GM12878 (cell line): ENCODE data around the gene CHST13. TPM values are rescaled to one million over a fixed set of nuclear protein-coding genes. Genes with fewer than 3 reads are reported as not detected.

Source experiments
- ATAC-seq: fragments of 200-7000 bp; cut with Tn5 transposase; 3 replicates; pipeline ENCODE4 v1.9.1; 2020; ENCODE audit warnings: mild to moderate bottlenecking, moderate library complexity
- BruUV-seq: library from RNA; stranded (reverse); fragments of 400-500 nt; replicated peaks from 2 replicates; lab custom pipeline; 2021; lab: Mats Ljungman, UMichigan
- CTCF ChIA-PET: fragments of 300-600 bp; sonication (Branson Sonifier 250); formaldehyde crosslinking; extraction: SDS; loops from one replicate; lab custom pipeline; 2021; ENCODE audit warnings: inconsistent platforms; lab: Yijun Ruan, JAX
- POLR2A ChIA-PET: fragments of 350-600 bp; formaldehyde crosslinking; extraction: SDS; loops from one replicate; lab custom pipeline; 2021; ENCODE audit warnings: inconsistent platforms; lab: Charles Lee
- RAD21 ChIA-PET: fragments of 300-600 bp; sonication (Branson Sonifier 250); formaldehyde crosslinking; loops from one replicate; lab custom pipeline; 2023; ENCODE audit warnings: antibody characterized with exemption; ENCODE audit not compliant: unreplicated experiment; lab: Charles Lee
- SMC1A ChIA-PET: fragments of 300-600 bp; sonication (Branson Sonifier 250); formaldehyde crosslinking; loops from one replicate; lab custom pipeline; 2023; ENCODE audit not compliant: unreplicated experiment, uncharacterized antibody; lab: Charles Lee
- DNase-seq: peaks from one replicate; pipeline ENCODE4 v3.0.0-alpha.2; 2011; ENCODE audit warnings: low read depth, low spot score
- FAIRE-seq: peaks from 3 replicates; lab custom pipeline; 2011; peaks lifted over from hg19 to GRCh38; lab: Jason Lieb, UNC
- H2AFZ ChIP-seq: 2 replicates; pipeline ENCODE4 v1.6.0; 2011; ENCODE audit warnings: low read depth, low read length, control low read depth; ENCODE audit not compliant: control insufficient read depth
- H3K27ac ChIP-seq: 2 replicates; pipeline ENCODE4 v1.5.1; 2011; ENCODE audit warnings: control low read depth; ENCODE audit not compliant: control insufficient read depth, insufficient read depth
- H3K27me3 ChIP-seq, 2 experiments: replicated peaks in 1 of 2; 2 replicates each; pipeline versions ENCODE4 v1.6.0 to v1.6.1; 2011; ENCODE audit warnings: low read length in 1 of 2; ENCODE audit not compliant: control insufficient read depth in 2 of 2, insufficient read depth in 2 of 2
- H3K36me3 ChIP-seq, 2 experiments: 2 replicates each; pipeline ENCODE4 v1.5.1; 2011; ENCODE audit warnings: low read length in 1 of 2; ENCODE audit not compliant: control insufficient read depth in 2 of 2, insufficient read depth in 2 of 2
- H3K4me1 ChIP-seq: 2 replicates; pipeline ENCODE4 v1.6.1; 2011; ENCODE audit warnings: mild to moderate bottlenecking, low read length, moderate library complexity, mixed read lengths; ENCODE audit not compliant: control insufficient read depth, insufficient read depth
- H3K4me2 ChIP-seq: 2 replicates; pipeline ENCODE4 v1.6.0; 2011; ENCODE audit warnings: control low read depth; ENCODE audit not compliant: control insufficient read depth, insufficient read depth
- H3K4me3 ChIP-seq: fragments of 200-600 bp; sonication (generic); 2 replicates; pipeline ENCODE4 v1.5.1; 2016
- H3K79me2 ChIP-seq: 2 replicates; pipeline ENCODE4 v1.6.0; 2011; ENCODE audit warnings: low read length; ENCODE audit not compliant: control insufficient read depth, insufficient read depth
- H3K9ac ChIP-seq: 2 replicates; pipeline ENCODE4 v1.8.0; 2011; ENCODE audit warnings: low read length, control low read depth, mixed read lengths; ENCODE audit not compliant: control insufficient read depth, insufficient read depth
- H3K9me3 ChIP-seq: replicated peaks from 3 replicates; pipeline ENCODE4 v1.5.1; 2011; ENCODE audit warnings: mild to moderate bottlenecking, low read length; ENCODE audit not compliant: control insufficient read depth, insufficient read depth
- H4K20me1 ChIP-seq: 2 replicates; pipeline ENCODE4 v1.6.0; 2011; ENCODE audit not compliant: control insufficient read depth, insufficient read depth
- ATF7 ChIP-seq: fragments of 450-650 bp; IDR thresholded peaks from 2 replicates; pipeline ENCODE4 v1.6.1; 2016; ENCODE audit warnings: low read depth, mild to moderate bottlenecking
- BCL11A ChIP-seq: IDR thresholded peaks from 2 replicates; pipeline ENCODE4 v1.6.1; 2011; ENCODE audit warnings: low read depth, low read length
- CBX3 ChIP-seq: fragments of 200-600 bp; sonication (generic); IDR thresholded peaks from 2 replicates; pipeline ENCODE4 v1.6.1; 2016; ENCODE audit warnings: low read depth, borderline replicate concordance
- CBX5 ChIP-seq: sonication (generic); IDR thresholded peaks from 2 replicates; pipeline ENCODE4 v1.6.1; 2016; ENCODE audit warnings: low read depth, moderate library complexity, mild to moderate bottlenecking, inconsistent platforms
- EP300 ChIP-seq, 2 experiments: fragments of 150-350 bp in 1 of 2; IDR thresholded peaks; 2 replicates each; pipeline ENCODE4 v1.6.1; 2011 to 2012; ENCODE audit warnings: low read depth in 2 of 2, low read length in 2 of 2, borderline replicate concordance in 1 of 2, improper control_type of control experiment in 1 of 2, inconsistent platforms in 1 of 2; ENCODE audit not compliant: control insufficient read depth in 1 of 2
- FOXK2 ChIP-seq: fragments of 450-650 bp; IDR thresholded peaks from 2 replicates; pipeline ENCODE4 v1.6.1; 2017; ENCODE audit warnings: mild to moderate bottlenecking, moderate library complexity
- FOXM1 ChIP-seq: IDR thresholded peaks from 2 replicates; pipeline ENCODE4 v1.6.1; 2012; ENCODE audit warnings: low read depth, mild to moderate bottlenecking, inconsistent platforms, low read length, moderate library complexity
- HCFC1 ChIP-seq: fragments of 150-350 bp; IDR thresholded peaks from 2 replicates; pipeline ENCODE4 v1.6.1; 2014; ENCODE audit warnings: low read length
- RELA ChIP-seq: fragments of 450-650 bp; IDR thresholded peaks from 2 replicates; pipeline ENCODE4 v1.8.0; 2014; ENCODE audit warnings: borderline replicate concordance; ENCODE audit not compliant: partially characterized antibody
- SIX5 ChIP-seq: IDR thresholded peaks from 2 replicates; pipeline ENCODE4 v1.6.1; 2011; ENCODE audit warnings: mild to moderate bottlenecking, low read depth, low read length, moderate library complexity; ENCODE audit not compliant: severe bottlenecking
- SREBF1 ChIP-seq: IDR thresholded peaks from 2 replicates; pipeline ENCODE4 v1.6.1; 2012; ENCODE audit warnings: mild to moderate bottlenecking, low read length
- WGBS: methylation state at CpG from one replicate; pipeline ENCODE4 v1.1.6; 2016; ENCODE audit warnings: low lambda C conversion rate; ENCODE audit not compliant: insufficient replicate concordance, insufficient coverage; ENCODE audit errors: missing lambda C conversion rate; 5-methylcytosine and 5-hydroxymethylcytosine counted together
- in situ Hi-C: fragments of 300-500 bp; cut with MboI; formaldehyde crosslinking; loops from 9 replicates; pipeline ENCODE4 v1.14.3; 2018; ENCODE audit warnings: mixed read lengths
- intact Hi-C: fragments of 100-400 bp; cut with micrococcal nuclease; formaldehyde crosslinking; loops from one replicate; pipeline ENCODE4 v1.14.2; 2022; ENCODE audit not compliant: unreplicated experiment
- polyA plus RNA-seq, 11 experiments: library from polyadenylated mRNA; depleted of rRNA in 4 of 11; unstranded in 6 of 11; stranded (reverse) in 5 of 11; fragments of >200 nt; fragmentation: Nextera tagmentation in 4 of 11; fragmentation: Illumina TruSeq in 1 of 11; extraction: Ambion mirVana in 4 of 11; extraction: Trizol in 1 of 11; gene quantifications; 1 replicate in 1 of 11; 2 replicates in 10 of 11; pipeline versions ENCODE4 v1.2.1 to v1.2.3, GENCODE V29; 2011 to 2016; ENCODE audit warnings: inconsistent platforms in 2 of 11, missing spikeins in 2 of 11, low read depth in 1 of 11
- total RNA-seq, 4 experiments: library from RNA; depleted of rRNA in 3 of 4; stranded (reverse); fragments of >200 nt in 3 of 4; fragmentation: Illumina TruSeq in 1 of 4; extraction: Trizol in 1 of 4; gene quantifications; 2 replicates each; pipeline versions ENCODE4 v1.2.1 to v1.2.3, GENCODE V29; 2013 to 2021
- TF ChIP-seq, protein P1 (sequence below): IDR thresholded peaks from 2 replicates; pipeline ENCODE4 v1.6.1; 2012; ENCODE audit warnings: low read depth, low read length, improper control_type of control experiment
- TF ChIP-seq, protein P2 (sequence below): fragments of 450-650 bp; IDR thresholded peaks from 2 replicates; pipeline ENCODE4 v1.6.1; 2017; ENCODE audit warnings: mild to moderate bottlenecking, low read depth, inconsistent platforms; ENCODE audit not compliant: poor library complexity, severe bottlenecking
- TF ChIP-seq, protein P3 (sequence below): IDR thresholded peaks from 2 replicates; pipeline ENCODE4 v1.6.1; 2012; ENCODE audit warnings: low read length, inconsistent platforms
- TF ChIP-seq, protein P4 (sequence below): fragments of 450-650 bp; formaldehyde crosslinking; IDR thresholded peaks from 2 replicates; pipeline ENCODE4 v1.4.0; 2022; ENCODE audit warnings: mild to moderate bottlenecking, moderate library complexity

Gene CHST13
- total and polyA plus RNA-seq, 10 of the 15 experiments (the other 5 are each of a cell fraction or from before 2014, with no cell fraction given): not detected

DNA sequence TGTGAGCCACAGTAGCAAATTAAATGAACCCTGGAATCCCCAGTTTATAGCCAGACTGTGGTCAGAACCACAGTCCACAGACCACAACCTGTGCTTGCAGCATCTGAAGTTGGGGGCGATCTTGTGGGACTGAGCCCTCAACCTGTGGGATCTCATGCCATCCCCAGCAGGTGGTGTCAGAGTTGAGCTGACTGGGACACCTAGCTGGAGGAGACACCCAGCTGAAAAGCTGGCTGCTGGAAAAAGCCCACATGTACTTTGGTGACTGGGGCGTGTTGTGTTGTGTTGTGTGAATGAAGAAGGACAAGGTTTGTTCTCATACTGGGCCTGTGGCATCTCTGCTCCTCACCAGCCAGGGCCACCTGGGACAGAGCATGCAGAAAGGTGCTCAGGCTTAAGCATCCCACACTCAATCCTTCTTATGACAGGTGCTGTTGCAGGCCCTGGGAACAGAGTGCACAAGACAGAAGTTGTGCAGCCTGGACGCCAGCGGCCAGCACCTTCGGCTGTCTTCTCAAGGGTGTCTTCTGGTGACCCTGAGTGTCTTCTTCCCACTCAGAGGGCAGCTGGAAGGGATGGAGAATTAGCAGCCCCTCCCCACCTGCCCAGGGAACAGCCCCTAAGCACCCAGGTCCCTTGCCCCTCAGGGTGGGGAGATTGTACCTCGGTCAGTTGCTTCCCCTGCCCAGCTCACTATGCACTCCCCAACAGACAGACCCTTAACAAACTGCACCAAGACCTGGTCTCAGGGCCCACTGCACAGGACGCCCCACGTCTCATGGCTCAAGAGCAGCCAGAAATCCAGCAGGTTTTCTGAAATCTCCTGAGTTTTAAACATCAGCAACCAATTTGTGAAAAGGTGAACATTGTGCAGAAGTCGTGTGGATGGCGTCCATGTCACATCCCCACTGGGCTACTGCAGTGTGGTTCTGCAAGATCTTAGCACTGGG is 4.2 kb upstream of the CHST13 start:
- CTCF ChIA-PET: interaction anchor here (0.8 kb wide), 1 partner anchor 9 kb away, joined by 3 read pairs; no protein-coding TSS in a partner anchor
- ATAC-seq: no peak
- TF ChIP-seq FOXM1: no peak
- no peak for TF ChIP-seq CBX3
- TF ChIP-seq EP300 (IDR thresholded peaks at IDR 0.05; ENCODE audit: borderline replicate concordance in 1 of 2, control insufficient read depth in 1 of 2, low read depth in 2 of 2, low read length in 2 of 2): no peak
- TF ChIP-seq, protein P1, sequence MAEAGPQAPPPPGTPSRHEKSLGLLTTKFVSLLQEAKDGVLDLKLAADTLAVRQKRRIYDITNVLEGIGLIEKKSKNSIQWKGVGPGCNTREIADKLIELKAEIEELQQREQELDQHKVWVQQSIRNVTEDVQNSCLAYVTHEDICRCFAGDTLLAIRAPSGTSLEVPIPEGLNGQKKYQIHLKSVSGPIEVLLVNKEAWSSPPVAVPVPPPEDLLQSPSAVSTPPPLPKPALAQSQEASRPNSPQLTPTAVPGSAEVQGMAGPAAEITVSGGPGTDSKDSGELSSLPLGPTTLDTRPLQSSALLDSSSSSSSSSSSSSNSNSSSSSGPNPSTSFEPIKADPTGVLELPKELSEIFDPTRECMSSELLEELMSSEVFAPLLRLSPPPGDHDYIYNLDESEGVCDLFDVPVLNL: no peak
- TF ChIP-seq, protein P2, sequence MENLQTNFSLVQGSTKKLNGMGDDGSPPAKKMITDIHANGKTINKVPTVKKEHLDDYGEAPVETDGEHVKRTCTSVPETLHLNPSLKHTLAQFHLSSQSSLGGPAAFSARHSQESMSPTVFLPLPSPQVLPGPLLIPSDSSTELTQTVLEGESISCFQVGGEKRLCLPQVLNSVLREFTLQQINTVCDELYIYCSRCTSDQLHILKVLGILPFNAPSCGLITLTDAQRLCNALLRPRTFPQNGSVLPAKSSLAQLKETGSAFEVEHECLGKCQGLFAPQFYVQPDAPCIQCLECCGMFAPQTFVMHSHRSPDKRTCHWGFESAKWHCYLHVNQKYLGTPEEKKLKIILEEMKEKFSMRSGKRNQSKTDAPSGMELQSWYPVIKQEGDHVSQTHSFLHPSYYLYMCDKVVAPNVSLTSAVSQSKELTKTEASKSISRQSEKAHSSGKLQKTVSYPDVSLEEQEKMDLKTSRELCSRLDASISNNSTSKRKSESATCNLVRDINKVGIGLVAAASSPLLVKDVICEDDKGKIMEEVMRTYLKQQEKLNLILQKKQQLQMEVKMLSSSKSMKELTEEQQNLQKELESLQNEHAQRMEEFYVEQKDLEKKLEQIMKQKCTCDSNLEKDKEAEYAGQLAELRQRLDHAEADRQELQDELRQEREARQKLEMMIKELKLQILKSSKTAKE: no peak
- TF ChIP-seq RELA: no peak
- TF ChIP-seq HCFC1: no peak
- no peak for TF ChIP-seq CBX5
- TF ChIP-seq FOXK2: no peak
- no peak for TF ChIP-seq BCL11A
- no peak for TF ChIP-seq SREBF1
- TF ChIP-seq, protein P3, sequence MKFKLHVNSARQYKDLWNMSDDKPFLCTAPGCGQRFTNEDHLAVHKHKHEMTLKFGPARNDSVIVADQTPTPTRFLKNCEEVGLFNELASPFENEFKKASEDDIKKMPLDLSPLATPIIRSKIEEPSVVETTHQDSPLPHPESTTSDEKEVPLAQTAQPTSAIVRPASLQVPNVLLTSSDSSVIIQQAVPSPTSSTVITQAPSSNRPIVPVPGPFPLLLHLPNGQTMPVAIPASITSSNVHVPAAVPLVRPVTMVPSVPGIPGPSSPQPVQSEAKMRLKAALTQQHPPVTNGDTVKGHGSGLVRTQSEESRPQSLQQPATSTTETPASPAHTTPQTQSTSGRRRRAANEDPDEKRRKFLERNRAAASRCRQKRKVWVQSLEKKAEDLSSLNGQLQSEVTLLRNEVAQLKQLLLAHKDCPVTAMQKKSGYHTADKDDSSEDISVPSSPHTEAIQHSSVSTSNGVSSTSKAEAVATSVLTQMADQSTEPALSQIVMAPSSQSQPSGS: no peak
- TF ChIP-seq ATF7: no peak
- TF ChIP-seq, protein P4, sequence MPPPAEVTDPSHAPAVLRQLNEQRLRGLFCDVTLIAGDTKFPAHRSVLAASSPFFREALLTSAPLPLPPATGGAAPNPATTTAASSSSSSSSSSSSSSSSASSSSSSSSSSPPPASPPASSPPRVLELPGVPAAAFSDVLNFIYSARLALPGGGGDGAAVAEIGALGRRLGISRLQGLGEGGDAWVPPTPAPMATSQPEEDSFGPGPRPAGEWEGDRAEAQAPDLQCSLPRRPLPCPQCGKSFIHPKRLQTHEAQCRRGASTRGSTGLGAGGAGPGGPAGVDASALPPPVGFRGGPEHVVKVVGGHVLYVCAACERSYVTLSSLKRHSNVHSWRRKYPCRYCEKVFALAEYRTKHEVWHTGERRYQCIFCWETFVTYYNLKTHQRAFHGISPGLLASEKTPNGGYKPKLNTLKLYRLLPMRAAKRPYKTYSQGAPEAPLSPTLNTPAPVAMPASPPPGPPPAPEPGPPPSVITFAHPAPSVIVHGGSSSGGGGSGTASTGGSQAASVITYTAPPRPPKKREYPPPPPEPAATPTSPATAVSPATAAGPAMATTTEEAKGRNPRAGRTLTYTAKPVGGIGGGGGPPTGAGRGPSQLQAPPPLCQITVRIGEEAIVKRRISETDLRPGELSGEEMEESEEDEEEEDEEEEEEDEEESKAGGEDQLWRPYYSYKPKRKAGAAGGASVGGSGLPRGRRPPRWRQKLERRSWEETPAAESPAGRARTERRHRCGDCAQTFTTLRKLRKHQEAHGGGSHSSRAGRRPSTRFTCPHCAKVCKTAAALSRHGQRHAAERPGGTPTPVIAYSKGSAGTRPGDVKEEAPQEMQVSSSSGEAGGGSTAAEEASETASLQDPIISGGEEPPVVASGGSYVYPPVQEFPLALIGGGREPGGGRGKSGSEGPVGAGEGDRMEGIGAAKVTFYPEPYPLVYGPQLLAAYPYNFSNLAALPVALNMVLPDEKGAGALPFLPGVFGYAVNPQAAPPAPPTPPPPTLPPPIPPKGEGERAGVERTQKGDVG (CRISPR knock-in tag): no peak
- TF ChIP-seq SIX5: no peak

More for the DNA sequence above, 4.2 kb upstream of the CHST13 start:
- H3K9ac ChIP-seq: no peak overlapping the region
- DNase-seq: no peak
- no peak overlapping the region for H3K4me3 ChIP-seq
- H3K27me3 ChIP-seq: no peaks in the 10 kb centered on the region; a peak in 1 of 4 replicates
- POLR2A ChIA-PET: no interaction called here
- no peaks in the 10 kb centered on the region for H4K20me1 ChIP-seq
- H3K4me2 ChIP-seq: no peak overlapping the region
- no peak overlapping the region for H2AFZ ChIP-seq
- H3K4me1 ChIP-seq: no peaks in the 10 kb centered on the region
- FAIRE-seq: no peak
- BruUV-seq: no TSS peak
- H3K79me2 ChIP-seq: no peaks in the 10 kb centered on the region
- 11% methylated on average over 10 of the region's 10 CpGs for WGBS
- SMC1A ChIA-PET: no interaction called here
- no peaks in the 10 kb centered on the region for H3K9me3 ChIP-seq
- in situ Hi-C loops: no loop called here
- intact Hi-C loops: no loop called here
- RAD21 ChIA-PET: no interaction called here
- H3K27ac ChIP-seq: no peak overlapping the region
- no peaks in the 10 kb centered on the region for H3K36me3 ChIP-seq
